Measurements from ENCODE around the gene TNFRSF13B.

DNA sequence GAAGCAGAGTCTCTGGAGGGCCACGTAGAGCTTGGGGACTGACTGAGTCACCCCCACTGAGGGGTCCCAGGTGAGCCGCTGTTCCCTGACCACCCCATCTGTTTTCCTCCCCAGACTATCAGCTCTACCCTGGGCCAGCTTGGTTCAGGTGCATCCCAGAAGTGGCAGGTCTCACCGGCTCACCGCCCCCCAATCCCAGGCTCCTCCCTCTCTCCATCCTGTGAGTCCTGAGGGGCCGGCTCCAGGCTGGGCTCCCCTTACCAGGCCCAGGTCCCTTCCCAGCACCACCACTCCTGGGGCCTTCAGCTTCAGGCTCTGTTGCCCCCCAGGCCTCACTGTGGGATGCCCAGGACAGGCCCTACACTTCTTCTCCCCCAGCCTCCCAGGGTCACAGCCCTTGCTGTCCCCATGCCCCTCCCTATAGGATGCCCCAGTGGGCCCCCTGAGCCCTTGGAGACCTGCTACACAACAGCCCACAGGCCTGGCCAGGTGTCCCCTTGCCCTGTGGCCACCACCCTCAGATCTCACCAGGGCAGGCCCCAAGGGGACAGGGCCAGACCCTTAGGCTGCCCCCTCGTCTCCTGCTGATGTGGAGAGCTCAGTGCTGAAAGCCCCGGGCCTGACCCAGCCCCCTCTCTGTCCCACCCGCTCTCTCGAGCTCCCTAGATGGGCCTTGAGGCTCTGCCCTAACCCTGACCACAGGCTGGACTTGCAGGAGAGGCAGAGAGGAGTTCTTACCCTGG lies 40.4 kb downstream of the TNFRSF13B start:
- TF ChIP-seq, protein P1, sequence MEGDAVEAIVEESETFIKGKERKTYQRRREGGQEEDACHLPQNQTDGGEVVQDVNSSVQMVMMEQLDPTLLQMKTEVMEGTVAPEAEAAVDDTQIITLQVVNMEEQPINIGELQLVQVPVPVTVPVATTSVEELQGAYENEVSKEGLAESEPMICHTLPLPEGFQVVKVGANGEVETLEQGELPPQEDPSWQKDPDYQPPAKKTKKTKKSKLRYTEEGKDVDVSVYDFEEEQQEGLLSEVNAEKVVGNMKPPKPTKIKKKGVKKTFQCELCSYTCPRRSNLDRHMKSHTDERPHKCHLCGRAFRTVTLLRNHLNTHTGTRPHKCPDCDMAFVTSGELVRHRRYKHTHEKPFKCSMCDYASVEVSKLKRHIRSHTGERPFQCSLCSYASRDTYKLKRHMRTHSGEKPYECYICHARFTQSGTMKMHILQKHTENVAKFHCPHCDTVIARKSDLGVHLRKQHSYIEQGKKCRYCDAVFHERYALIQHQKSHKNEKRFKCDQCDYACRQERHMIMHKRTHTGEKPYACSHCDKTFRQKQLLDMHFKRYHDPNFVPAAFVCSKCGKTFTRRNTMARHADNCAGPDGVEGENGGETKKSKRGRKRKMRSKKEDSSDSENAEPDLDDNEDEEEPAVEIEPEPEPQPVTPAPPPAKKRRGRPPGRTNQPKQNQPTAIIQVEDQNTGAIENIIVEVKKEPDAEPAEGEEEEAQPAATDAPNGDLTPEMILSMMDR (IDR thresholded peaks at IDR 0.05) = no peak
- TF ChIP-seq NFIC (IDR thresholded peaks at IDR 0.05; ENCODE audit: borderline replicate concordance) (no peak), RAD21 (IDR thresholded peaks at IDR 0.05; ENCODE audit: low read length) (no peak), RCOR1 (IDR thresholded peaks at IDR 0.05; ENCODE audit: low read length) (no peak), TAF1 (IDR thresholded peaks at IDR 0.05; ENCODE audit: borderline replicate concordance, low read depth, low read length) (no peak), EP300 (IDR thresholded peaks at IDR 0.05; ENCODE audit: borderline replicate concordance in 1 of 2, low read depth in 1 of 2, low read length in 1 of 2) (no peak), EZH2phosphoT487 (IDR thresholded peaks at IDR 0.05; ENCODE audit: borderline replicate concordance, low read depth) (no peak), ELF1 (IDR thresholded peaks at IDR 0.05) (no peak), GABPA (IDR thresholded peaks at IDR 0.05; ENCODE audit: low read depth) (no peak)
- TF ChIP-seq, protein P2, sequence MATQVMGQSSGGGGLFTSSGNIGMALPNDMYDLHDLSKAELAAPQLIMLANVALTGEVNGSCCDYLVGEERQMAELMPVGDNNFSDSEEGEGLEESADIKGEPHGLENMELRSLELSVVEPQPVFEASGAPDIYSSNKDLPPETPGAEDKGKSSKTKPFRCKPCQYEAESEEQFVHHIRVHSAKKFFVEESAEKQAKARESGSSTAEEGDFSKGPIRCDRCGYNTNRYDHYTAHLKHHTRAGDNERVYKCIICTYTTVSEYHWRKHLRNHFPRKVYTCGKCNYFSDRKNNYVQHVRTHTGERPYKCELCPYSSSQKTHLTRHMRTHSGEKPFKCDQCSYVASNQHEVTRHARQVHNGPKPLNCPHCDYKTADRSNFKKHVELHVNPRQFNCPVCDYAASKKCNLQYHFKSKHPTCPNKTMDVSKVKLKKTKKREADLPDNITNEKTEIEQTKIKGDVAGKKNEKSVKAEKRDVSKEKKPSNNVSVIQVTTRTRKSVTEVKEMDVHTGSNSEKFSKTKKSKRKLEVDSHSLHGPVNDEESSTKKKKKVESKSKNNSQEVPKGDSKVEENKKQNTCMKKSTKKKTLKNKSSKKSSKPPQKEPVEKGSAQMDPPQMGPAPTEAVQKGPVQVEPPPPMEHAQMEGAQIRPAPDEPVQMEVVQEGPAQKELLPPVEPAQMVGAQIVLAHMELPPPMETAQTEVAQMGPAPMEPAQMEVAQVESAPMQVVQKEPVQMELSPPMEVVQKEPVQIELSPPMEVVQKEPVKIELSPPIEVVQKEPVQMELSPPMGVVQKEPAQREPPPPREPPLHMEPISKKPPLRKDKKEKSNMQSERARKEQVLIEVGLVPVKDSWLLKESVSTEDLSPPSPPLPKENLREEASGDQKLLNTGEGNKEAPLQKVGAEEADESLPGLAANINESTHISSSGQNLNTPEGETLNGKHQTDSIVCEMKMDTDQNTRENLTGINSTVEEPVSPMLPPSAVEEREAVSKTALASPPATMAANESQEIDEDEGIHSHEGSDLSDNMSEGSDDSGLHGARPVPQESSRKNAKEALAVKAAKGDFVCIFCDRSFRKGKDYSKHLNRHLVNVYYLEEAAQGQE (IDR thresholded peaks at IDR 0.05; ENCODE audit: low read depth, low read length) = no peak
- TF ChIP-seq, protein P3, sequence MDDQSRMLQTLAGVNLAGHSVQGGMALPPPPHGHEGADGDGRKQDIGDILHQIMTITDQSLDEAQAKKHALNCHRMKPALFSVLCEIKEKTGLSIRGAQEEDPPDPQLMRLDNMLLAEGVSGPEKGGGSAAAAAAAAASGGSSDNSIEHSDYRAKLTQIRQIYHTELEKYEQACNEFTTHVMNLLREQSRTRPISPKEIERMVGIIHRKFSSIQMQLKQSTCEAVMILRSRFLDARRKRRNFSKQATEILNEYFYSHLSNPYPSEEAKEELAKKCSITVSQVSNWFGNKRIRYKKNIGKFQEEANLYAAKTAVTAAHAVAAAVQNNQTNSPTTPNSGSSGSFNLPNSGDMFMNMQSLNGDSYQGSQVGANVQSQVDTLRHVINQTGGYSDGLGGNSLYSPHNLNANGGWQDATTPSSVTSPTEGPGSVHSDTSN (IDR thresholded peaks at IDR 0.05) = no peak
- TF ChIP-seq, protein P4, sequence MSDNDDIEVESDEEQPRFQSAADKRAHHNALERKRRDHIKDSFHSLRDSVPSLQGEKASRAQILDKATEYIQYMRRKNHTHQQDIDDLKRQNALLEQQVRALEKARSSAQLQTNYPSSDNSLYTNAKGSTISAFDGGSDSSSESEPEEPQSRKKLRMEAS (IDR thresholded peaks at IDR 0.05; ENCODE audit: low read depth) = no peak
